Activated gamma-delta T cell treated with Interleukin-2 at 50 U/mL for 16 hours (primary cell): ENCODE data around the gene PRKD1.

Source experiments
- DNase-seq: peaks from one replicate; pipeline ENCODE4 v3.0.0-alpha.2; 2020

PRKD1 gene

GRCh38 chr14:29836395-29836794, 91.3 kb downstream of the PRKD1 start:
- DNase-seq = no peak

- DNase-seq = no peak
Measured at GRCh38 chr14:29832042-29832441, 95.6 kb downstream of the PRKD1 start.

GRCh38 chr14:29829851-29830250, 97.8 kb downstream of the PRKD1 start:
- no peak for DNase-seq

- no peak for DNase-seq
Measured at GRCh38 chr14:29823816-29824215, 103.8 kb downstream of the PRKD1 start.

- DNase-seq = no peak
Measured at GRCh38 chr14:29822430-29822709, 105.3 kb downstream of the PRKD1 start.

GRCh38 chr14:29821661-29822429, 105.8 kb downstream of the PRKD1 start:
- no peak for DNase-seq

GRCh38 chr14:29821242-29821641, 106.4 kb downstream of the PRKD1 start:
- no peak for DNase-seq

- no peak for DNase-seq
Measured at GRCh38 chr14:29820785-29821184, 106.9 kb downstream of the PRKD1 start.

- DNase-seq = no peak
Measured at GRCh38 chr14:29817767-29818405, 109.8 kb downstream of the PRKD1 start.

- DNase-seq = no peak
Measured at GRCh38 chr14:29815016-29815674, 112.5 kb downstream of the PRKD1 start.

- DNase-seq = no peak
Measured at GRCh38 chr14:29814156-29815015, 113.3 kb downstream of the PRKD1 start.

GRCh38 chr14:29810682-29811081, 117.0 kb downstream of the PRKD1 start:
- no peak for DNase-seq

GRCh38 chr14:29810064-29810463, 117.6 kb downstream of the PRKD1 start:
- no peak for DNase-seq

GRCh38 chr14:29806124-29806517, 121.5 kb downstream of the PRKD1 start:
- no peak for DNase-seq

- DNase-seq = no peak
Measured at GRCh38 chr14:29805415-29806123, 122.1 kb downstream of the PRKD1 start.

GRCh38 chr14:29804481-29805266, 123.0 kb downstream of the PRKD1 start:
- DNase-seq = no peak

- no peak for DNase-seq
Measured at GRCh38 chr14:29803045-29803444, 124.6 kb downstream of the PRKD1 start.

GRCh38 chr14:29802211-29802610, 125.4 kb downstream of the PRKD1 start:
- DNase-seq = no peak

- no peak for DNase-seq
Measured at GRCh38 chr14:29800961-29801360, 126.7 kb downstream of the PRKD1 start.

- no peak for DNase-seq
Measured at GRCh38 chr14:29799464-29800095, 128.1 kb downstream of the PRKD1 start.

- no peak for DNase-seq
Measured at GRCh38 chr14:29798811-29799210, 128.8 kb downstream of the PRKD1 start.
